22Rv1 (cell line): ENCODE results near the gene CAMKMT.

Experiments
- H3K27ac ChIP-seq: fragments of 450-650 bp; 2 replicates; pipeline ENCODE4 v1.5.1; 2017
- CTCF ChIP-seq: fragments of 450-650 bp; IDR thresholded peaks from 2 replicates; pipeline ENCODE4 v1.5.1; 2017; ENCODE audit warnings: mild to moderate bottlenecking
- ZFX ChIP-seq: fragments of 450-650 bp; IDR thresholded peaks from 2 replicates; pipeline ENCODE4 v1.6.1; 2017; ENCODE audit warnings: antibody characterized with exemption, borderline replicate concordance

The CAMKMT gene

GRCh38 chr2:44769349-44770011, 407.7 kb downstream of the CAMKMT start:
- TF ChIP-seq ZFX (no peak), CTCF (no peak)
- H3K27ac ChIP-seq: no peak overlapping the region

GRCh38 chr2:44770221-44771195, 408.8 kb downstream of the CAMKMT start:
- no peak overlapping the region for H3K27ac ChIP-seq
- TF ChIP-seq ZFX (no peak), CTCF (no peak)

GRCh38 chr2:44771522-44771921, 409.8 kb downstream of the CAMKMT start:
- TF ChIP-seq ZFX (no peak), CTCF (no peak)
- H3K27ac ChIP-seq: no peak overlapping the region

GRCh38 chr2:44772131-44772530, 410.4 kb downstream of the CAMKMT start:
- H3K27ac ChIP-seq: no peak overlapping the region
- no peak for TF ChIP-seq ZFX
- no peak for TF ChIP-seq CTCF

- TF ChIP-seq ZFX (no peak), CTCF (no peak)
- H3K27ac ChIP-seq: no peak overlapping the region
Measured at GRCh38 chr2:44772669-44773378, 411.1 kb downstream of the CAMKMT start.

GRCh38 chr2:44774826-44775492, 413.2 kb downstream of the CAMKMT start:
- no peak overlapping the region for H3K27ac ChIP-seq
- no peak for TF ChIP-seq ZFX
- no peak for TF ChIP-seq CTCF
